T follicular helper cell (primary cell): Measurements from ENCODE around the gene FRK.
"Not testable (repeated sequence)": the region's sequence is repeated elsewhere in the genome, so short reads cannot be mapped to it uniquely, and the experiment has no call there.

ENCODE experiments used
- DNase-seq: peaks from one replicate; pipeline ENCODE4 v3.0.0-alpha.2; 2020; ENCODE audit warnings: low read depth

Gene FRK

GRCh38 chr6:116074732-116075390 is 14.2 kb upstream of the FRK start:
- no peak for DNase-seq

DNA sequence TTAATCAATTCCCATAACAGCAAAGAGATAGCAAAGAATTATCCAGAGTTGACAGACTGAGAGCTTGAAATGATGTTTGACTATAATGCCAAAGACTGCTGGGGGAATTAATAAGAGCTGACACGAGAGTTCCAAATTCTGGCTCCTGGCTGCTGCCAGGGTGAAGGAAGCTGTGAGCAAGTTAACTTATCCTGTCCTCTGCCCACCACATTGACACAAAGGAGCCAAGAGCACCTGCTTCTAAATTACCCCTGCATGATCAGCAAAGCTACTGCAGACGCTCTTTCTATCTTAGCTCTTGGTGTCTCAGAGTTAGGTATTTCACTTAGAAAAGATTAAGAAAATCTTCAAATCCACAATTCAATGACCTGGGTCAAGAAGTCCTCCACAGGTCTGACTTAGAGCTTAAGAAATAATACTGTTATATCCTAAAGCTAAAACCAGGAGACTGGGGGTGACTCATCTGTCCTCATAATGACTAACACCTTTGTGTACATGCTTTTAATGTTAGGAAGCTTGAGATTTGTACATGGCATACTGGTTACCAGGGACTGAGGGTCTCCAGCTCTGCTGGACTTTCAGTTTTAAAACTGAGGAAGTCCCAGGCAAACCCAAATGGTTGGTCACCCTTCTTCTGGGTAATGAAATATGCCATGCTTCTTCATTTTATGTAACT is 13.2 kb upstream of the FRK start:
- no peak for DNase-seq

DNA sequence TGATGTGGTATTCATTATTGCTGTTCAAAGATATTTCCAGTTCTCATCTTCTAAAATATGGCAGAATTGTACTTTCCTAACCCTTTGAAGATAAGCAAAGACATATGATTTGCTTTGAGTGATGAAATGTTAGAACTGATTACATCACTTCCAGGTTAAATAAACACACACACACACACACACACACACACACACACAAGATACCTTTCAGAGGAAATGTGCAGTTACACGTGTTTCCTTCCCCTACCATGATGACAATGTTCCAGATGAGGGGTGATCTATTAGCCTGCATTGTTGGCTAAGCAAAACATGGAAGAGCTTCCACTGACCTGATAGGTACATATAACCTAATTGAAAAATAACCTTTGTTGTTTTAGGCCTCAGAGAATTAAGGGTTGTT is 11.7 kb upstream of the FRK start:
- DNase-seq = no peak

DNA sequence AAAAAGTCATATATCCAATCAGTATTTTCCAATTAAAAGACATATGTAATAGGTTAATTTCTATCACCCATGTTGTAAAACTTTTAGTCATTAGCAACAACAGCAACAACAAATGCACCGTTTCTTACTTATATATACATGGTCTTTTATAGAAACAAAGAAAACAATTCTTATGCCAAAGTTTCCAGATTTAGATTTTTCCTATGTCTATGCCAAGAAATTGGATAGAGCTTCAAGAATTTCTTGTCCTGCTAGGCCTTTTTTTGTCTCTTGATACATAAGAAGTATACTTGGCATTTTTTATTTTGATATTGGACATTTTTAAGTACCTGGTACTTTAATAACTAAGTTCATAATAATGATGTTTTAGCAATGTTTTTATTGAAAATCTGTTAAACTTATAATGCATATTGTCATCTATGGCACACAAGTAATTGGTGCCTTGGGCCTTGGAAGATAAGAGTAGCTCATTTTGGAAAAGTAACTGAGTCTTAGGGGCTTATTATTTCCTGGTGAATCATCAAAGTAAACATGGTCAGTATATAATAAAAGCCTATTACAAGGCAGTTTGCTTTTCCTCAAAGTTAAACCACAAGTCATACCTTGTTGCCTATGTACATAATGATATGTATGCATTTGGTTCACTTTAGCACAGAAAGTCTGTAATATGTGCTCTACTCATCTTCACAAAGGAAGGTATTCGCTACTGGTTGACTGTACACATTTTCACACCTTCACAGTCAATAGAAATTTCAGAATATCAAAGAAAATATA is 10.1 kb upstream of the FRK start:
- DNase-seq = no peak

- no peak for DNase-seq
Measured at GRCh38 chr6:116070101-116070500, 9.4 kb upstream of the FRK start.

GRCh38 chr6:116066789-116067188 is 6.1 kb upstream of the FRK start:
- DNase-seq = no peak

DNA sequence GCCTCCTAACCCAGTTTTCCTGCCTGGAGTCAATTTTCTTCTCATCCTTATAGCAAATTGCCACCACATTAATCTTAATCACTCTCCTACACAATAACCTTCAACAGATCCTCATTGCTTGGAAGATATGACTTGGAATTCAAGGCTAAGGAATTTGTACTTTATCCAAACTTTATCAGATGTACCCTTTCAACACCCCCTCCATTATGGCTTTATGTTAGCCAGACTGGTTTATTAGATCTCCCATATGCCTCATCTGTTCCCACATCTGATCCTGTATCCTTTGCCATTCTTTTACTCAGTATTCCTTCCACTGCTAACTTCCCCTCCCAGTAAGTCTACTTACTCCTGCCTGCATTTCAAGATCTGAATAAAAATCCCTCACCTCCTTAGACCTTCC is 4.0 kb upstream of the FRK start:
- no peak for DNase-seq

- DNase-seq = no peak
Measured at GRCh38 chr6:116062496-116062895, 1.8 kb upstream of the FRK start.

DNA sequence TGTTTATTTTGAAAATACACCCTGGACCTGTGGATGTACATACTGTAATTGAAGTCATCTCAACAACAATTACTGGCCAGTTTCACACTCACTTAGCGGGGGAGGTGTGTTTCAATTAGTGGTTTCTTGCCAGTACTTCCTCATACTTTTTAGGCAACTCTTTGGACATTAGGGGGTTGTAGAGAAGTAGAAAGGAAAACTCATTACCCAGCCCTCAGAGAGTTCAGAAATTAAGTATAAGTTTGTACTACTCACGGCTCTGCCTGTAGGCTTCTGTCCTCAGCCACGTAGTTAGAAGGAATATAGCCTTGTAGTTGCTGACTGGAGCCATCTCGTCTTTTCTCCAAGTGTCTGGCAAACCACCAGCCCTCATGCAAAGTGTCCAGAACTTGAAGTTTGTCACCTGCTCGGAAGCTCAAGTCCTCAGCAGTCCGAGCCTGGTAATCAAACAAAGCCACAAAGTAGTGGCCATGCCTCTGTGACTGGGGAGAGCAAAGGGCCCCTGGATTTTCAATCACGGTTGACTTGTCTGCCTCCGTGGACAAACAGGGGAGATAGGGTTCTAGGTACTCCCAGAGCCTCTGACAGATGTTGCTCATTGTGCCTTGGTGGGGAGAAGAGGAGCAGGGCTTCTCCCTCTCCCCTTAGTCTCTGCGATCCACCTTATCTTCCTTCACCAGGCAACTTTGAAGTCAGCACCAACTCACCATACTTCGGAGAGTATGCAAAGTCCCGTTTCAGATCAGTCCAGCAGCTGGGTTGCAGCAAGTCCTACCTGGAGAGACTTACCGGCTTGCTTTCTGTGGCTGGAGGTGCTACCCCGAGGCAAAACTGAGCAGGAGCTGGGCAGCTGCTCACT is 749 bp downstream of the FRK start:
- no peak for DNase-seq

- no peak for DNase-seq
Measured at GRCh38 chr6:116057766-116058165, 2.9 kb downstream of the FRK start.

DNA sequence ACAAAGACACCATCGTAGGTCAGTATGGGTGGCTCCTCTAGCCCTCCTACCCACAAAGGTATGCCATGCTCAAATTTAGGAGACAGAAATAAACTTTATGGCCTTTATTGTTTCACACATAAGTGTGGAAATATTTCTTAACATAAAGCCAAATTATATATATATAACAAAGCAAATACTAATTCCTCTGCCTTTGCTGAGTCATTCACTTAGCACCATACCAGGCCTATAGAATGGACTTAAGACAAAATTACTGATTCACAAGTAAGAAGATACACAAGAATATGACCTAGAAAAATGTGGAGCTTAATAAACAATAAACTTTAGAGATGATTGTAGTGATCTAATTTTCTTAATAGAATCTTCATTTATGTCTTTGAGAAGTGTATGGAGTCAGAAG is 5.2 kb downstream of the FRK start:
- DNase-seq = no peak

- no peak for DNase-seq
Measured at GRCh38 chr6:116051244-116051643, 9.4 kb downstream of the FRK start.

DNA sequence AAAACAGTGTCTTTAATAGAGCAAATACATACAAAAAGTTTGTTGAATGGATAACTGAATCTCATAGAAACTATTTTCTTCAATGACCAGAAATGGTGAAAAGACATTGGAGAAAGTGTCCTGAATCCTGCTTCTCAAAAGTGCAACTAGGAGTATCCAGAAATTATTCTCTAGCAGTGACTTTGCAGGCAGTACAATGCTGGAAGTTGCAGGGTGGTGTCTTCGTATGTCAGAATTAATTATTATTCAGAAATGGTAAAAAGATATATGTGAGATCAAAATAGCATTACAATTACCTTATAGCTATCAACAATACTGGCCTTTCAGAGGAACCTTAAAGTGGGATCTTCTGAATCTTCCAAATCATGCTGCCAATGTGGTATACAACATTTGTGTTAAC is 10.0 kb downstream of the FRK start:
- no peak for DNase-seq

GRCh38 chr6:116049321-116049720 is 11.4 kb downstream of the FRK start:
- no peak for DNase-seq

GRCh38 chr6:116047173-116047933 is 13.3 kb downstream of the FRK start:
- no peak for DNase-seq

- DNase-seq = no peak
Measured at GRCh38 chr6:116046737-116047136, 14.0 kb downstream of the FRK start.

DNA sequence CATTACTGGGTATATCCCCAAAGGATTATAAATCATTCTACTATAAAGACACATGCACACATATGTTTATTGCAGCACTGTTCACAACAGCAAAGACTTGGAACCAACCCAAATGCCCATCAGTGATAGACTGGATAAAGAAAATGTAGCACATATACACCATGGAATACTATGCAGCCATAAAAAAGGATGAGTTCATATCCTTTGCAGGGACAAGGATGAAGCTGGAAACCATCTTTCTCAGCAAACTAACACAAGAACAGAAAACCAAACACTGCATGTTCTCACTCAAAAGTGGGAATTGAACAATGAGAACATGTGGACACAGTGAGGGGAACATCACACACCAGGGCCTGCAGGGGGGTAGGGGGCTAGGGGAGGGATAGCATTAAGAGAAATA is 14.4 kb downstream of the FRK start:
- DNase-seq = not testable (repeated sequence)

DNA sequence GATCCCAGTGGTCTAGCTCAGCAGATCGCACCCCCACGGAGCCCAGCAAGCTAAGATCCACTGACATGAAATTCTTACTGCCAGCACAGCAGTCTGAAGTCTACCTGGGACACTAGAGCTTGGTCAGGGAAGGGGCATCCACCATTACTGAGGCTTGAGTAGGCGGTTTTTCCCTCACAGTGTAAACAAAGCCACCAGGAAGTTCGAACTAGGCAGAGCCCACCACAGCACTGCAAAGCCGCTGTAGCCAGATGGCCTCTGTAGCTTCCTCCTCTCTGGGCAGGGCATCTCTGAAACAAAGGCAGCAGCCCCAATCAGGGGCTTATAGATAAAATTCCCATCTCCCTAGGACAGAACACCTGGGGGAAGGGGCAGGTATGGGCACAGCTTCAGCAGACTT is 18.8 kb downstream of the FRK start:
- DNase-seq = no peak

DNA sequence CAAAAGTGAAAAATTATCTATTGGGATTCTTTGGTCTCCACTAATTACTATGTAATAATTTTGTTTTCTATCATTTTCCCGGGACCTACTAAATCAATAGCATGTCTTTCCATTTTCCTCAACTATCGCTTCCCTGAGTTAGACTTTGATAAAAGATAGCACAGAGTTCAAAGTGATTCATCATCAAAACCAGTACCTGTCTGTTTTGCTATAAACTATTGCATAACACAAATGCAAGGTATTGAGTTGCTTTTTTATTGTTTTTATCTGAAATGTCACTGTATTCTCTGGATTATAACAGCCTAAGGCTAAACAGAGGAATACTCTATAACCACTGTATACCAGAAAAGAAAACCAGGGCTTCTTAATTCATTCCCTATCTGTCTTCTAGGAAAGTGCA is 19.7 kb downstream of the FRK start:
- DNase-seq = no peak

DNA sequence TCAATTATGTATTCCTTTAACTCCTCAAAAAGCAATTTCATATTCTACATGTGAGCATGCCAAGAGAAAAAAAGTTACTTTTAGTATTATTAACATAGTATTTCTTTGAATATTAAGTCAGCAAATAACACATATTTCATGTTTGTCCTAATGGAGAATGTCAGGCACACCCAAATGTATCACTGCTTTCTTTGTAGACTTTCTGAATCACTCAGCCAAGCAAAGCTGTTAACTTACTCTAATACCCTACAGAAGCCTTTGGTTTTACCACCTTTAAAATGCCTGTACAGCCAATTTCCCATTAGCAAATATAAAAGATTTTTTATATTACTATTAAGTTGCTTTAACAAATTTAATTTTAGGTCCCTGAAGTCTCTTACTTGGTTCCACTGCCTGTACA is 23.8 kb downstream of the FRK start:
- no peak for DNase-seq

DNA sequence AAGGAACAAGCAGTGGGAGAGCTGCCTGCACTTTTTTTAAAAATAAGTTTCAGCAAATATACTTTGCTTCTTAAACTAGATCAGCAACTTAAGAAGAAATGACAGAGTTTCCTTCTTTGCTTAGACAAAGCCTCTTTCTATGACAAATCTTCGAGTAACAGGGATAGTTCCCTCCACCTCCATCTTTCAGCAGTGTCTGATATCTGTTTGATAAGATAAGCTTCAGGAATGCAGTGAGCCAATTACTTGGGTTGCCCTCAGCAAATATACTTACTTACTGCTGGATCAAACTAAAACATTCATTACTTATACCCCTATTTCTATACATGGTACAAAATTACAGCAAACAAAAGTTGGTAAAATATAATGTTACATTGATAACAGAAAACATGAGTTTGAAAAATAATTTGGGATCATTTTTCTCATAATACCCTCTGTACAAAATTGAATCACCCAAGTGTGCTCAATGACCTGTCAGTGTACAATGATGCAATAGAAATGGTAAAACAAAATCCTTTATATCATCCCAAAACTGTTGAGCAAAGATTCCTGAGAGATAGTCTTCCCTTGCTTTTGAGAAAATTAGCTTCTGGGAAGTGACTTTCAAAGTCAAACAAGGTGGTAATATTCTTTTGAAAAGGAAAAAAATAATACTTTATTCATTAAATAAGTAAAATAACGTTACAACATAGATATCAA is 24.5 kb downstream of the FRK start:
- DNase-seq = no peak
